Left ventricle myocardium superior (tissue), 1 donor: ENCODE data around the gene EBLN2. TPM values are rescaled to one million over a fixed set of nuclear protein-coding genes. Genes with fewer than 3 reads are reported as not detected.

Source experiments
- ATAC-seq: fragments of 200-7000 bp; cut with Tn5 transposase; one replicate; pipeline ENCODE4 v1.9.1; 2020; ENCODE audit warnings: mild to moderate bottlenecking, moderate library complexity
- DNase-seq: peaks from one replicate; pipeline ENCODE4 v3.0.0-alpha.2; 2020
- intact Hi-C: fragments of 100-400 bp; cut with micrococcal nuclease; formaldehyde crosslinking; loops from one replicate; pipeline ENCODE4 v1.11.0; 2022
- long read RNA-seq: library from polyadenylated mRNA; unstranded; transcript quantifications from one replicate; pipeline ENCODE4 v2.0.0, GENCODE V29; 2021
- total RNA-seq: library from RNA; stranded (reverse); fragmentation: NEBNext Ultra II Directional; extraction: Animal tissue kit (Norgen Biotek cat#: 25700); gene quantifications from one replicate; pipeline ENCODE4 v1.2.1, GENCODE V29; 2021
- donor health status: DM: no; HTN: yes; CAD: no; lungs with severe emphysema.

Gene EBLN2
- total RNA-seq = 0.69 TPM
- long read RNA-seq = 0 reads

GRCh38 chr3:73061416-73061815, at the start of gene EBLN2:
TSS of gene EBLN2 (plus strand) at chr3:73061659. CDS start at chr3:73062082, 423 bp downstream.
- DNase-seq (no peak), ATAC-seq (peak; percentile 94)
- intact Hi-C loops = no loop called here

- ATAC-seq = no peak
Observed at GRCh38 chr3:73018298-73018697, 43.2 kb upstream of the EBLN2 start.

GRCh38 chr3:73018790-73019441, 42.5 kb upstream of the EBLN2 start:
- ATAC-seq = no peak
- no peak for DNase-seq
- intact Hi-C loops = no loop called here

More at GRCh38 chr3:73018298-73018697, 43.2 kb upstream of the EBLN2 start:
- intact Hi-C loops = no loop called here
- no peak for DNase-seq

GRCh38 chr3:73021301-73021835, 40.1 kb upstream of the EBLN2 start:
- ATAC-seq (no peak), DNase-seq (no peak)
- intact Hi-C loops = no loop called here

GRCh38 chr3:73024836-73025235, 36.6 kb upstream of the EBLN2 start:
- intact Hi-C loops = no loop called here
- ATAC-seq (no peak), DNase-seq (no peak)

GRCh38 chr3:73026111-73026759, 35.2 kb upstream of the EBLN2 start:
- DNase-seq = no peak
- no peak for ATAC-seq
- intact Hi-C loops = no loop called here

GRCh38 chr3:73026760-73027113, 34.7 kb upstream of the EBLN2 start:
- ATAC-seq = no peak
- intact Hi-C loops = no loop called here
- DNase-seq = no peak

GRCh38 chr3:73028803-73029202, 32.7 kb upstream of the EBLN2 start:
- no peak for DNase-seq
- intact Hi-C loops = no loop called here
- no peak for ATAC-seq

GRCh38 chr3:73029321-73029796, 32.1 kb upstream of the EBLN2 start:
- peak; percentile 39 for ATAC-seq
- intact Hi-C loops = no loop called here
- DNase-seq = no peak

- DNase-seq (no peak), ATAC-seq (no peak)
- intact Hi-C loops = no loop called here
Observed at GRCh38 chr3:73030073-73030597, 31.3 kb upstream of the EBLN2 start.

- no peak for ATAC-seq
- no peak for DNase-seq
- intact Hi-C loops = no loop called here
Observed at GRCh38 chr3:73031573-73032103, 29.8 kb upstream of the EBLN2 start.

GRCh38 chr3:73036694-73037591, 24.5 kb upstream of the EBLN2 start:
- intact Hi-C loops = no loop called here
- DNase-seq (no peak), ATAC-seq (peak; percentile 60)

GRCh38 chr3:73041537-73041936, 19.9 kb upstream of the EBLN2 start:
- ATAC-seq (peak; percentile 57), DNase-seq (peak; percentile 44)
- intact Hi-C loops = no loop called here

- ATAC-seq (no peak), DNase-seq (no peak)
- intact Hi-C loops = no loop called here
Observed at GRCh38 chr3:73043414-73043813, 18.0 kb upstream of the EBLN2 start.

- DNase-seq = no peak
- intact Hi-C loops = no loop called here
- ATAC-seq = no peak
Observed at GRCh38 chr3:73045391-73045790, 16.1 kb upstream of the EBLN2 start.

- DNase-seq (no peak), ATAC-seq (no peak)
- intact Hi-C loops = no loop called here
Observed at GRCh38 chr3:73046195-73046594, 15.3 kb upstream of the EBLN2 start.

GRCh38 chr3:73049319-73049718, 12.1 kb upstream of the EBLN2 start:
- intact Hi-C loops = no loop called here
- no peak for DNase-seq
- ATAC-seq = no peak

- no peak for ATAC-seq
- intact Hi-C loops = loop anchor here (10.0 kb wide), 2 partner anchors 48 to 208 kb away; partner anchors contain the start of gene SHQ1
- DNase-seq = no peak
Observed at GRCh38 chr3:73052857-73053256, 8.6 kb upstream of the EBLN2 start.

GRCh38 chr3:73055583-73055982, 5.9 kb upstream of the EBLN2 start:
- no peak for DNase-seq
- intact Hi-C loops = loop anchor here (10.0 kb wide), 2 partner anchors 51 to 211 kb away; partner anchors contain the start of gene SHQ1
- peak; percentile 39 for ATAC-seq
